HG03575 (cell line): Measurements from ENCODE around the gene USP34.

Source experiments
- ATAC-seq: cut with Tn5 transposase; IDR thresholded peaks from one replicate; pipeline ENCODE4 v1.9.1; 2021; ENCODE audit not compliant: unreplicated experiment, insufficient number of reproducible peaks, low FRiP score; ENCODE audit errors: extremely low read depth

Gene USP34

DNA sequence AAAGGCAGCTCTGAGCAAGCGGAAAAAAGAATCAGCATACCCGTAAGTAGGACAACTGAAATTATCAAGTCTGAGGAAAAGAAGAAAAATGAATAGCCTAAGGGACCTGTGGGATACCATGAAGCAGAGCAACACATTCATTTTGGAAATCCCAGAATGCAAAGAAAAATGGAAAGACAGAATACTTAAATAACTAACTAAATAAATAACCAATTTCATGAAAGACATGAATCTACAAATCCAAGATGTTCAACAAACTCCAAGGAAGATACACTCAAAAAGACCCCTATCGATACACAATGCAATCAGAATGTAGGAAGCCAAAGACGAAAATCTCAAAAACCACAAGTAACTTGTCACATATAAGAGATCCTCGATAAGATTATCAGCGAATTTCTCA, 117.0 kb downstream of the USP34 start:
- ATAC-seq, result no peak

DNA sequence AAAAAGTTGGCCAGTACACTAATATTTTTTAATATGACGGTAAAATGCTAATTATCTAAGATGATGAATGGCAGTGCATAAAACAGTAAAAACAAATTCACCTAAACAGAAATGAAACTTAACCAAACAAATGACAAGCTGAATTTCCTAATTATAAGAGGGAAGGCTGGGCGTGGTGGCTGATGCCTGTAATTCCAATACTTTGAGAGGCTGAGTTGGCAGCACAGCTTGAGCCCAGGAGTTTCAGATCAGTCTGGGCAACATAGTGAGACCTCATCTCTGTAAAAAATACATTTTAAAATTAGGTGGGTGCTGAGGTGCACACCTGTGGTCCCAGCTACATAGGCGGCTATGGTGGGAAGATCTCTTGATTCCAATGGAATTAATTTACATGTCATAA, 120.1 kb downstream of the USP34 start:
- no peak for ATAC-seq

DNA sequence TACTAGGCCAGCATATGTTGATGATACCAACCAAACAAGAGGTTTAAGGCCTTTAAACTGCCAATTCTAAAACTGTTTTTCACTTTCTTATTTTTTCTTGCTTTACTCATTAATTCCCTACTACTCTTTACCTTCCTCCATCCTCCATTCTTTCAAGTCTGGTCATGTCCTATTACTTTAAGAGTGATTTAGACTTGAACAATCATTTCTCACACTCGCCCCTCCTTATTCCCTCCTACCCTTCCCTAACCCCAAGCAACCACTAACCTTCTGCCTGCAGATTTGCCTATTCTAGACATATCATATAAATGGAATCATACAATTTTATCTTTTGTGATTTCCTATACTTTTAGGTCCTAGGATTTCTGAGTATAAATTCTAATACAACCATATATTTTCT, 127.7 kb downstream of the USP34 start:
- no peak for ATAC-seq

DNA sequence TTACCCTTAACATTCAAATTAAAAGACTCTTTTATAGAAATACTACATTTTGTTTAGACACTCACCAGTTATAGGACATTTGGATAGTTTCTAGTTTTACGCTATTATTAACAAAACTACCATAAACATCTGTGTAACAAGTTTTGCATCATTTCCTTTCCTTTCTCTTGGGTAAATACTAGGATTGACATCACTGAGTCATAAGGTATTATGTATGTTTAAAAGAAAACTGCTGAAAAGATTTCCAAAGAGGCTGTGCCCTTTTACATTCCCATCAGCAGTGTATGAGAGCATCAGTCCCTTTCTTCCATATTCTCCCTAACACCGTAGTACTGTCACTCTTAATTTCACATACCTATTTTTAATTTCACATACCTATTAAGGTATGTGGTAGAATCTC, 130.6 kb downstream of the USP34 start:
- no peak for ATAC-seq

DNA sequence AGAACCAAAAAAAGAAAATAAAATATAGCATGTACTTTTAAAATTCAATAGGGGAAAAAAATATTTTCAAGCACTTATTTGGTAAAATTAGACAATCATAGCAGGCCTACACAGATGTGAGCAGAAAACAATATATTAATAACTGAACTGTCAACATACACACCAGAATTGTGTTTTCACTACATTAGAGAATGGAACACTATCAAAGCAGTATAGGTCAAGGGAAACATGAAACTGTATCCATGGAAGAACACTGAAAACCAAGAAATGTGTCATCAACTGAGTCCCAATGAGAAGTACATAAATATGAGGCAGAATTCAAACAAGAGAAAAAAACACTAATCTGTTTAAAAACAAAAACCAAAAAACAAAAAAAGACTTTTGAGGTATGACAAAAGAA, 132.4 kb downstream of the USP34 start:
- ATAC-seq, result no peak

DNA sequence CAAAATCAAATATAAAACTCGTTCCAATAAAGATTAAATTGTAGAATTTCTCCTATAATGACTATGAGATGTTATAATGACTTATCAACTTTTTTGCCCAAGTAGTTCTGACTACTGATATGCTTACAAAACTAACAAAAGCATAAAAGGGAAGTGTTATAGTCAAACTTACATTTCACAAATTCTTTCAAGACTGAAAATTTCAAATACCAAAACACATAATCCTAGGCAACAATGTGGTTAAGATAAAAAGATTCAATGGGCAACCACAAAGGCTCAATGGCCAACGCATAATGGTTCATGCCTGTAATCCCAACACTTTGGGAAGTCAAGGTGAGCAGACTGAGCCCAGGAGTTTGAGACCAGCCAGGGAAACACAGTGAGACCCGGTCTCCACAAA, 135.7 kb downstream of the USP34 start:
- ATAC-seq, result no peak

DNA sequence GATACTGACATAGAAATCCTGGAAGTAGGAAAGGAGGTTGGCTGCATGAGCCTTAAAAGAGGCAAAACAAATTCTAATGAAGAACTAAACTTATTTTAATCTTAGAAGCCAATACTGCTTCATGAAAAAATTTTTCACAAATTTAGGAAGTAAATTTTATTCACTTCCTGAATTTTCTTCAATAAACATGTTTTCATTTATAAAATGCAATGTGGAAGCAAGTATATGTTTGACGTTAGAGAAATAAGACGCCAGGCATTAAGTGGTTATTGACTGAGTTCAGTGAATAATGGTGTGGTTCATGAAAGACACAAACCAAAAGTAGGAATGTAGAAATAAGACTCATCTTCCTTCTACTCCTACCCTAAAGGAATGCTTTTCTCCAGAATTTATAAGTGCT, 136.4 kb downstream of the USP34 start:
- no peak for ATAC-seq

DNA sequence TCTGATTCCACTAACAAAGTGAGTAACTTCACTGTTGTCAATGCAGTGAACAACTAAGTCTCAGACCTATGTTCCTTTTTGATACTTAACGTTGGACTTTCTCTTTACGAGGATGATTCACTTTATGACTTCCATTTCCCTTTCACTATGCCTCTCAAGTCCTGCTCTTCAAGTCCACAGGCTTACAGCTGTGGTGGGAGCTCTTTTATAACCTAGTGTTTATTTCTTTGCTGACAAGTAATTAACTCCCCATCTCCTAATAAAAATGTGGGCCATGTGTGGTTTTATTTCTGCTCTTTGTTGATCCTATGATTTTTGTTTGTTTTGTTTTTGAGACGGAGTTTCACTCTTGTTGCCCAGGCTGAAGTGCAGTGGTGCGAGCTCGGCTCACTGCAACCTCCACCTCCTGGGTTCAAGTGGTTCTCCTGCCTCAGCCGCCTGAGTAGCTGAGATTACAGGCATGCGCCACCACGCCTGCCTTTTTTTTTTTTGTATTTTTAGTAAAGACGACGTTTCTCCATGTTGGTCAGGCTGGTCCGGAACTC, 142.1 kb downstream of the USP34 start:
- no peak for ATAC-seq

DNA sequence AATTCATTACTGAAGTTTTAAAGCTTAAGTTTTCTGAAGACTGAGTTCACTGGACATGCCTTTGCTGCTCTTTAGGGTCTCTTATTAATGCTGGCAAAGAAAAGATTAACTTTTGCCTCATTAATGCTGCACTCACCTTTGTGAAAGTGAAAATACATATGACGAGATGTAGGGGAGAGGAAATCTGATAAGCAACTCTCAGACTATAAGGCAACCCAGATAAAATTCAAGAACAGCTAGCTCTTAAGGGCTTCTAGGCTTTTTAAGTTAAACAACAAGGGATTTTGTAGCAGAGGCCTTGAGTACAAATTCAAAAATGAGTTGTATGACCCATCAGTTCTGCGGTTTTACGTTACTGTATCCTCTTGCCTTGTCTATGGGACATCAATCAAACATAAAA, 143.7 kb downstream of the USP34 start:
- no peak for ATAC-seq

DNA sequence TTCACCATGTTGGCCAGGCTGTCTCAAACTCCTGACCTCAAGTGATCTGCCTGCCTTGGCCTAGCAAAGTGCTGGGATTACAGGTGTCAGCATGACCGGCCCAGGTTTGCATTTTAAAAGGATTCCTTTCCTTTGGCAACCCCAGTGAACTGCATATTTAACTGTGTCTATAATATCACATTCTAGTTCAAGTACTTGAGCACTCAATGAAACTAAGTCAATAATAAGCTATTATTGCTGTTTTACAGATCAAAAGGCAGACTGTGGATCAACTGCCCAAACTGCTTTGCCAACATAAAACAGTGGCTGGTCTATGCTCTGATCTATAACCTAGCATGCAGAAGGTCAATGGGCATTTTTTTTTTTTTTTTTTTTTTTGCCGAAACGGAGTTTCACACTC, 144.5 kb downstream of the USP34 start:
- no peak for ATAC-seq

DNA sequence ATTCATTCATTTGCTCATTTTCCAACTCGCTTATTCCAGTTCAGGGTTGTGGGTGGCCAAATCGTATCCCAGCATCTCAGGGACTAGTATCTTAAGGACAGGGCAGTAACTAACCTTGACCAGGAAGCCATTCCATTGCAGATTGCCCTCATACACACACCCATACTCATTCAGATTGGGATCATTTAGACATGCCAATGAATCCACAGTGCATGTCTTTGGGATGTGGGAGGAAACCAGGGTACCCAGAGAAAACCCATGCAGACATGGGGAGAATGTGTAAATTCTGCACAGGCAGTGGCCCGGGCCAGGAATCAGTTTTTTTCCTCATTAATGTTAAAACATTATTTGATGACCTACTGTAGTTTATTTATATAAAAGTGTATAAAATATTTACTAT, 150.7 kb downstream of the USP34 start:
- ATAC-seq, result no peak

DNA sequence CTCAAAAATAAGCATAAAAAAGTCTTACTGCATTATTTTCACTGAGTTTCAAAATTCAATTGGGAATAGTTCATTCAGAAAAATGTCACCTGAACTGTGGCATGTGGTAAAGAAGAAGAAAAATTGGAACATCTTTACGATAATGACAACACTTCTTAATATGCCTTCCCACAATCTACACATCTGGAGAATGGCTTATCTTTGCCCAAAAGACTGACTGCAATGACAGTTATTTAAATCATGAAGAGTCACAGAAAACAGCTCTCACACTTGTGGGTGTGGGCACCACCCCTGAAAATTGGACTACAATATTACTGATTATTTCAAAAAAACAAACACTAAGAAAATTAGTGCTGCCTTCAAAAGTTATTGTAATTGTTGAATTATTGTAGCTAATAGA, 152.3 kb downstream of the USP34 start:
- no peak for ATAC-seq

DNA sequence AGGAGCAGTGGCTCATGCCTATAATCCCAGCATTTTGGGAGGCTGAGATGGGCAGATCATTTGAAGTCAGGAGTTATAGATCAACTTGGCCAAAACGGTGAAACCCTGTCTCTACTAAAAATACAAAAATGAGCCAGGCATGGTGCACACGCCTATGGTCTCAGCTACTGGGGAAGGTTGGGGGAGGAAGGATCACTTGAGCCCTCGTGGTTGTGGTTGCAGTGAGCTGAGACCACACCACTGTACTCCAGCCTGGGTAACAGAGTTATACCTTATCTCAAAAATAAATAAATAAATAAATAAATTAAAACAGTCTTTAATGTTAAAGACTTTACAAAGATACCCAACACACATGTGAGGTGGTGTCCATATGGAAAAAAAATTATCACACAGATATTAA, 174.9 kb downstream of the USP34 start:
- no peak for ATAC-seq

DNA sequence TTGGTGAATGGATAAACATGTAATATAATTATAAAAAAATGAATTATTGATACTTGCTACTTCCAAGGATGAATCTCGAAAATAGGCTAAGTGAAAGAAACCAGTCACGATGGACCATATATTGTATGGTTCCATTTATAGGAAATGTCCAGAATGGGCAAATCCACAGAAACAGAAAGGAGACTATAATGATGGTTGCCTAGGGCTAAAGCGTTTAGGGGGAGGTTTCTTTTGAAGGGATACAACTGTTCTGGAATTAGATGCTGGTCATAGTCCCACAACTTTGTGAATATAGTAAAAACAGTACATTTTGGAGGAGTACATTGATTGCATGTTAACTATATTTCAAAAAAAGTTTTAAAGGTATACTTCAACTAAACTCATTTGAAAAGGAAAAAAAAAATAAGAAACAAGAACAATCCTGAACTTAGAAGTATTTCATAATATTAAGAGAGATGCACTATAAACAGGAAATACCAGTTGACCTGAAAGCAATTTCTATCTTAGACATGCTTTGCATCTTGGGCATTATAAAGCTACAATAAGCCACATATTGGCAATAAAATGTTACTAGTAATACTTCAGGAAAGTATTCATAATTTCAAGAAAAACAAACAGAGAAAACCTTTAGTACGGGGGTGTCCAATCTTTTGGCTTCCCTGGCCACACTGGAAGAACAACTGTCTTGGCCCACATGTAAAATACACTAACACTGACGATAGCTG, 178.9 kb downstream of the USP34 start:
- ATAC-seq, result no peak

DNA sequence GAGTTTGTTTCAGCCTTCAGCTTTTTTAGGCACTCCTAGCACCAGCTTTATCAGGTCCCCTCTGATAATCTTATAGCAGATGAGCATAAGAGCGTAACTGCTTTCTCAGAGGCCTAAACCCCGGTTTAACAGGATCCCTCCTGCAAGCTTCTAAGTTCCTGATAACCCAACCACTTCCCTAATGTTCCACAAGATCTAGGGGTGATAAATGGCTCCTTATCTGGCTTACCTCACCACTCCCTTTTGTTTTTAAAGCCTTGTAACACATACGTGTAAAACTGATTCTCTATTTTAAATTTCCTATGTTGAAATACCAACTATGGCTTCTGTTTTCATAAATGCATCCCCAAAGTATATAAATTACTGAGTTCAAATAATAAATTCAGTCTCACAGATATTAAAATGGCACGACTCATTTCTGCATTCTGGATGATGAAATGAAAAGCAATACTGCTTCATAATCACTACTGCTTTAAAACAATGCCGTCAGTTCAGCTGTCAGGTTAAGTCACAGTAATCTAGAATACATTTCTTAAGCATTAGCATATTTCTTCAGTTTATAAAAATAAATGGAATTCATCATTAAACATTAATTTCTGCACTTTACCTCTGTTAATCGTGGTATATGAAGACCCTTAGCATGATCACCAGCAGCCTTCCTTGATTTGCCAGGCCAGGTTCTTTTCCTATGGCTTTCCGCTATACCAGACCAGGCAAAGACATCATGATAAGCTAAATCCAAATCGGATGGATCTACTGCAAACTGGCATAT, 182.6 kb downstream of the USP34 start:
- no peak for ATAC-seq

DNA sequence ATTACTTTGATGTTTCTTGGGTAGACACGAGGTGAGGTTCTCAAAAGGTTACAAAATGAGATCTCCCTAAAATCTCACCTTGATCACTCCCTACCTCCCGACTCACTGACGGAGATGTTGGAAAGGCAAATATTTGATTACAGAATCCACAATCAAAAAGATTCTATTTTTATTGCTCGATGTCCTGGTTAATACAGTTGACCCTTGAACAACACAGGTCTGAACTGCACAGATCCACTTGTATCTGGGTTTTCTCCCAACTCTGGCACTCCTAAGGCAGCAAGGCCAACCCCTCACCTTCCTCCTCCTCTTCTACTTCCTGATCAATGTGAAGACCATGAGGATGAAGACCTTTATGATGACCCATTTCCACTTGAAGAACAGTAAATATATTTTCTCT, 183.6 kb downstream of the USP34 start:
- ATAC-seq, result no peak

DNA sequence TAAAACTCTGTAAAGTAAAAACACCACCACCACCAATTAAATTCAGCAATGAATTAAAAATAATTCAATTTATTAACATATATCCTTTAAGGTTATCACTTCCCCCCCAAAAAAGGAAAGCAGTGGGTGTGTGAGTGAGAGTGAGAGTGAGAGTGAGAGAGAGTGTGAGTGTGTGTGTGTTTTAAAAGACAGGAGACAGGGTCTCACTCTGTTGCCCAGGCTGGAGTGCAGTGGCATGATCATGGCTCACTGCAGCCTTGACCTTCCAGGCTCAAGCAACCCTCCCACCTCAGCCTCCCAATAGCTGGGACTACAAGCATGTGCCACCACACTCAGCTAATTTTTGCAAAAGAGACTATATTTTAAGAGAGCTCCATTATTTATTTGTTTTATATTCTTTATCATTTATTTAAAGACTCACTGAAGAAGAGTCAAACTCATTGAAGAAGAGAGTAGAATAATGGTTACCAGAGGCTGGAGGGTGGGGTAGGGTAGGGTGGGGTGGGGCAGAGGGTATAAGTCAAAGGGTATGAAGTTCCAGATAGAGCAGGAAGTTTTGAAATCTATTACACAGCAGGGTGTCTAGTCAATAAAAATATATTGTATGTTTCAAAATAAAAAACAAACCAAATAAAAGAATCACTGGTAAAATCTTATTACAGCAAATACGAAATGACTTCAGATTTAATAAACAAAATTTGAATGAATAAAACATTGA, 187.3 kb downstream of the USP34 start:
- ATAC-seq, result no peak

DNA sequence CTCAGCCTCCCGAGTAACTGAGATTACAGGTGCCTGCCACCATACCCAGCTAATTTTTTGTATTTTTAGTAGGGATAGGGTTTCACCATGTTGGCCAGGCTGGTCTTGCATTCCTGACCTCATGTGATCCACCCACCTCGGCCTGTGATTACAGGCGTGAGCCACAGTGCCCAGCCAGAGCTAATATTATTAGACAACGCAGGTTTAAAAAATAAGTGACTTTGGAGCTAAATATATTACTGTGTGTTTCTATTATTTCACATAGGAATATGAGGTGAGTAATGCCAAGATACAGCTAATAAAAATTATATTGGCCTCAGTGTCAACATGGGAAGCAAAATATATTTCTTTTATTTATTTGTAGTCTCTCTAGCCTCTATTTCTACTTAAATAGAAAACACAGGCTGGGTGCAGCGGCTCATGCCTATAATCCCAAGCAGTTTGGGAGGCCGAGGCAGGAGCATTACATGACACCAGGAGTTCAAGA, 188.7 kb downstream of the USP34 start:
- ATAC-seq, result no peak

DNA sequence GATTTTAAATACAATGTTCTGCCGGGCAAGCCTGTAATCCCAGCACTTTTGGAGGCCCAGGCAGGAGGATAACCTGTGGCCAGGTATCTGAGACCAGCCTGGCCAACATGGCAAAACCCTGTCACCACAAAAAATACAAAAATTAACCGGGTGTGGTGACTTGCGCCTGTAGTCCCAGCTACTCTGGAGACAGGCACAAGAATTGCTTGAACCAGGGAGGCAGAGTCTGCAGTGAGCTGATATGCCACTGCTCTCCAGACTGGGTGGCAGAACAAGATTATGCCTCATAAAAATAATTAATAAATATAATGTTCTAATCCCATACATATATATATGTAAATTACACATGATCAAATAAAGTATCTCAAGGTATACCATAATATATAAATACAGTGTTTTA, 189.6 kb downstream of the USP34 start:
- ATAC-seq, result no peak

DNA sequence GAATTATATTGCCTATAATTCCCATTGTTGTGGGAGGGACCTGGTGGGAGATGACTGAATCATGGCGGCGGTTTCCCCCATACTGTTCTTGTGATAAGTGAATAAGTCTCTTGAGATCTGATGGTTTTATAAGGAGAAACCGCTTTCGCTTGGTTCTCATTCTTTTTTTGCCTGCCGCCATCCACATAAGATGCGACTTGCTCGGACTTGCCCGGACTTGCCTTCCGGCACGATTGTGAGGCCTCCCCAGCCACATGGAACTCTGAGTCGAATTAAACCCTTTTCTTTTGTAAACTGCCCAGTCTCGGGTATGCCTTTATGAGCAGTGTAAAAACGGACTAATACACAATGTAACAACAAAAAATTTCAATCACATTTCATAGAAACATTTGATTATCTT, 193.1 kb downstream of the USP34 start:
- ATAC-seq, result no peak
